ENCODE data around the gene SEMA6B. TPM values are rescaled to one million over a fixed set of nuclear protein-coding genes. Genes with fewer than 3 reads are reported as not detected.

The SEMA6B gene
- total and polyA plus RNA-seq, 2 of the 8 experiments (the other 6 are each of a cell fraction or from before 2014, with no cell fraction given), result 31.3 to 54.4 TPM

DNA sequence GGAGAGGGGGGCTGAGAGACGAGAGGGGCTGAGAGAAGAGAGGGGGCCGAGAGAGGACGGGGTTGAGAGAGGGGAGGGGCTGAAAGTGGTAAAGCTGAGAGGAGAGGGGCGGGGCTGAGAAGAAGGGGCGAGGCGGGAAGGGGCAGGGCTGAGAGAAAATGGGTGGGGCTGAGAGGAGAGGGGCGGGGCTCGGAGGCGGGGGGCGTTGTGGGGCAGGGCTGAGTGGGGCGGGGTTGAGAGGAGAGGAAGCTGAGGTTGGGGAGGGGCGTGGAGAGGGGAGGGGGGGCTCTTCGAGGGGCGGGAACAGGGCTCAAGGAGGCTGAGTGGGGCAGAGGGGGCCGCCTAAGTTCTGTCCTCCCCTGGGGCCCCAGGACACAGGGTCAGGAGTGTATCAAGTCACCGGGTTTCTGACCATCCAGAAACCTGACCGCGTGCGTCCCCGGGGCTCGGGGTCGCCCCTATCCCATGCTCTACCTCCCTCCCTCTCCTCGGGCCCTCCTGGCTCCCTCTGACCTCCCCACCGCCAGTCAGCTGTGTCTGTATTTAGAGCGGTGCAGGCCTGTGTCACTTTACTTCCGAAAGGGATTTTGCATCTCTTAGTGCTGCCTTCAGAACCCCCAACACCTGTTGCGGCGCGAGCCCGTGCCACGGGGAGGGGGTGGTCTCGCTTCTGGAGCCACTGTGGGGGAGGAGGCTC, 38.6 kb upstream of the SEMA6B start (continued):
- TF ChIP-seq RXRA (IDR thresholded peaks at IDR 0.05; ENCODE audit: insufficient read depth, low read depth, low read length) (no peak), CHD1 (IDR thresholded peaks at IDR 0.05; ENCODE audit: low read depth, low read length) (no peak), SIN3A (conservative IDR thresholded peaks at IDR 0.05 in 1 of 2, IDR thresholded peaks at IDR 0.05 in 1 of 2; ENCODE audit: low read depth in 1 of 2, low read length in 2 of 2) (peak in 1 of 2 experiments; percentile 40; a peak in 1 of 4 replicates), CBX5 (IDR thresholded peaks at IDR 0.05; ENCODE audit: low read depth, low read length) (no peak), ASH2L (IDR thresholded peaks at IDR 0.05; ENCODE audit: low read length) (no peak)
- TF ChIP-seq, protein P1, sequence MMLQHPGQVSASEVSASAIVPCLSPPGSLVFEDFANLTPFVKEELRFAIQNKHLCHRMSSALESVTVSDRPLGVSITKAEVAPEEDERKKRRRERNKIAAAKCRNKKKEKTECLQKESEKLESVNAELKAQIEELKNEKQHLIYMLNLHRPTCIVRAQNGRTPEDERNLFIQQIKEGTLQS (IDR thresholded peaks at IDR 0.05; ENCODE audit: insufficient read depth, low read depth, low read length), result no peak
- TF ChIP-seq, protein P2, sequence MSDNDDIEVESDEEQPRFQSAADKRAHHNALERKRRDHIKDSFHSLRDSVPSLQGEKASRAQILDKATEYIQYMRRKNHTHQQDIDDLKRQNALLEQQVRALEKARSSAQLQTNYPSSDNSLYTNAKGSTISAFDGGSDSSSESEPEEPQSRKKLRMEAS (IDR thresholded peaks at IDR 0.05), result peak; percentile 71

Measured in H1 (cell line).